HepG2 (cell line): ENCODE measurements around the gene DDOST. TPM values are rescaled to one million over a fixed set of nuclear protein-coding genes. Genes with fewer than 3 reads are reported as not detected.
A peak's percentile ranks its signal among the peaks of the same experiment; 100 is the strongest.

Experiments used
- ARNTL ChIP-seq: sonication (generic); formaldehyde crosslinking; IDR thresholded peaks from 2 replicates; pipeline ENCODE4 v1.4.0; 2020; ENCODE audit warnings: mild to moderate bottlenecking, missing genetic modification reagents
- BATF2 ChIP-seq: sonication (generic); formaldehyde crosslinking; IDR thresholded peaks from 2 replicates; pipeline ENCODE4 v1.8.0; 2022; ENCODE audit warnings: mild to moderate bottlenecking, missing genetic modification reagents, moderate library complexity
- DPF2 ChIP-seq: sonication (generic); formaldehyde crosslinking; IDR thresholded peaks from 2 replicates; pipeline ENCODE4 v1.4.0; 2020; ENCODE audit warnings: mild to moderate bottlenecking, low read depth, missing genetic modification reagents, borderline replicate concordance
- ESRRA ChIP-seq: sonication (generic); formaldehyde crosslinking; IDR thresholded peaks from 2 replicates; pipeline ENCODE4 v1.5.1; 2020; ENCODE audit warnings: mild to moderate bottlenecking, low read depth, missing genetic modification reagents
- HDAC1 ChIP-seq: sonication (generic); formaldehyde crosslinking; IDR thresholded peaks from 2 replicates; pipeline ENCODE4 v1.5.1; 2020; ENCODE audit warnings: mild to moderate bottlenecking, missing genetic modification reagents
- HMG20B ChIP-seq: conservative IDR thresholded peaks from 2 replicates; pipeline ENCODE4 v1.6.1; 2016; ENCODE audit warnings: missing genetic modification reagents, missing compliant biosample characterization
- MAF1 ChIP-seq: sonication (generic); formaldehyde crosslinking; IDR thresholded peaks from 2 replicates; pipeline ENCODE4 v1.5.0; 2020; ENCODE audit warnings: missing genetic modification reagents, borderline replicate concordance
- SAFB2 ChIP-seq: sonication (generic); formaldehyde crosslinking; IDR thresholded peaks from 2 replicates; pipeline ENCODE4 v1.5.1; 2020; ENCODE audit warnings: missing genetic modification reagents, low read depth, mild to moderate bottlenecking, borderline replicate concordance
- ZBTB3 ChIP-seq: sonication (generic); formaldehyde crosslinking; IDR thresholded peaks from 2 replicates; pipeline ENCODE4 v1.4.0; 2020; ENCODE audit warnings: low read depth, mild to moderate bottlenecking, moderate library complexity, missing genetic modification reagents, borderline replicate concordance
- ZBTB4 ChIP-seq: sonication (generic); formaldehyde crosslinking; IDR thresholded peaks from 2 replicates; pipeline ENCODE4 v1.4.0; 2020; ENCODE audit warnings: missing genetic modification reagents, mild to moderate bottlenecking, borderline replicate concordance
- ZFP37 ChIP-seq: sonication (generic); formaldehyde crosslinking; IDR thresholded peaks from 2 replicates; pipeline ENCODE4 v1.4.0; 2020; ENCODE audit warnings: missing genetic modification reagents, borderline replicate concordance
- ZNF615 ChIP-seq: sonication (generic); formaldehyde crosslinking; IDR thresholded peaks from 2 replicates; pipeline ENCODE4 v1.5.0; 2020; ENCODE audit warnings: mild to moderate bottlenecking, missing genetic modification reagents, borderline replicate concordance
- ZNF704 ChIP-seq: sonication (generic); formaldehyde crosslinking; IDR thresholded peaks from 2 replicates; pipeline ENCODE4 v1.8.1; 2023; ENCODE audit warnings: mild to moderate bottlenecking, inconsistent platforms, moderate library complexity, missing genetic modification reagents, borderline replicate concordance
- ZNF747 ChIP-seq: sonication (generic); formaldehyde crosslinking; IDR thresholded peaks from 2 replicates; pipeline ENCODE4 v1.8.1; 2023; ENCODE audit warnings: missing genetic modification reagents, mild to moderate bottlenecking, borderline replicate concordance
- ZNF775 ChIP-seq: sonication (generic); formaldehyde crosslinking; IDR thresholded peaks from 2 replicates; pipeline ENCODE4 v1.4.0; 2020; ENCODE audit warnings: missing genetic modification reagents, mild to moderate bottlenecking, moderate library complexity, borderline replicate concordance
- ZSCAN31 ChIP-seq: sonication (generic); formaldehyde crosslinking; IDR thresholded peaks from 2 replicates; pipeline ENCODE4 v1.5.0; 2020; ENCODE audit warnings: low read depth, mild to moderate bottlenecking, missing genetic modification reagents
- polyA plus RNA-seq, 8 experiments: library from polyadenylated mRNA; depleted of rRNA in 3 of 8; stranded (reverse) in 7 of 8; unstranded in 1 of 8; fragments of >200 nt; fragmentation: Illumina TruSeq in 4 of 8; extraction: Trizol in 4 of 8; gene quantifications; 2 replicates each; pipeline versions ENCODE4 v1.2.1 to v1.2.3, GENCODE V29; 2011 to 2016; ENCODE audit warnings: low read depth in 4 of 8, missing spikeins in 1 of 8, mixed read lengths in 1 of 8; ENCODE audit not compliant: insufficient read depth in 1 of 8
- total RNA-seq, 5 experiments: library from RNA; depleted of rRNA; stranded (reverse); fragments of >200 nt; fragmentation: Illumina TruSeq; extraction: Trizol; gene quantifications; 2 replicates each; pipeline ENCODE4 v1.2.3, GENCODE V29; 2016; ENCODE audit warnings: low read depth in 1 of 5

DDOST gene
- total and polyA plus RNA-seq, 2 of the 13 experiments (the other 11 are each of a cell fraction or from before 2014, with no cell fraction given), result 335 to 494 TPM

GRCh38 chr1:20696397-20697333 is 35.5 kb upstream of the DDOST start (continued):
- TF ChIP-seq MAF1 (0 out of 2 replicates have a peak, but pooled peaks have one; percentile 39), ZSCAN31 (CRISPR knock-in tag) (0 out of 2 replicates have a peak, but pooled peaks have one; percentile 47), BATF2 (CRISPR knock-in tag) (no peak), ZNF615 (CRISPR knock-in tag) (no peak), HDAC1 (CRISPR knock-in tag) (peak; percentile 40; the same call in 1 of the 2 replicates), ZBTB3 (no peak), DPF2 (no peak), ESRRA (CRISPR knock-in tag) (no peak; the same call in 1 of the 2 replicates), SAFB2 (CRISPR knock-in tag) (no peak), ARNTL (CRISPR knock-in tag) (0 out of 2 replicates have a peak, but pooled peaks have one; percentile 32), ZFP37 (0 out of 2 replicates have a peak, but pooled peaks have one; percentile 25), ZNF747 (CRISPR knock-in tag) (no peak; the same call in 1 of the 2 replicates), ZBTB4 (no peak), ZNF704 (no peak), HMG20B (no peak; the same call in 1 of the 2 replicates), ZNF775 (CRISPR knock-in tag) (no peak)
